ENCODE results near the gene AGBL4. TPM values are rescaled to one million over a fixed set of nuclear protein-coding genes. Genes with fewer than 3 reads are reported as not detected.

Gene AGBL4
- total and polyA plus RNA-seq, 2 of the 4 experiments (the other 2 are of a cell fraction) = not detected

- in situ Hi-C loops (cut with MboI; ENCODE audit: low sequenced_read_pairs) = no loop called here
- no peak overlapping the region for H2BK120ac ChIP-seq (ENCODE audit: low read depth, low read length)
- no peak overlapping the region for H2AFZ ChIP-seq (replicated peaks; ENCODE audit: low read length, poor library complexity)
These were observed 1105.7 kb downstream of the AGBL4 start for GRCh38 chr1:48917901-48918603.

More at GRCh38 chr1:48917901-48918603, 1105.7 kb downstream of the AGBL4 start:
- H4K91ac ChIP-seq (ENCODE audit: insufficient read depth, low read depth, low read length) = no peak overlapping the region
- H3K27ac ChIP-seq (ENCODE audit: insufficient read depth, low read length) = no peak overlapping the region
- H3K9me1 ChIP-seq (ENCODE audit: insufficient read depth, low read length) = no peaks in the 10 kb centered on the region
- H3K14ac ChIP-seq (replicated peaks; ENCODE audit: low read depth, low read length) = no peak overlapping the region
- no peaks in the 10 kb centered on the region for H4K20me1 ChIP-seq (ENCODE audit: insufficient read depth, low read length)
- H2BK5ac ChIP-seq (ENCODE audit: low read depth, low read length, poor library complexity, severe bottlenecking) = no peak overlapping the region
- H3K4me3 ChIP-seq (ENCODE audit: insufficient read depth, low read depth, low read length) = no peak overlapping the region
- ChIA-PET CTCF (no interaction called here), POLR2A (ENCODE audit: unreplicated experiment) (no interaction called here)
- H2AK9ac ChIP-seq (replicated peaks; ENCODE audit: low read depth, low read length, poor library complexity) = no peak overlapping the region
- intact Hi-C loops (cut with micrococcal nuclease) (no loop called here), dilution Hi-C loops (cut with HindIII; ENCODE audit: low sequenced_read_pairs, unreplicated experiment) (no loop called here)
- no peaks in the 10 kb centered on the region for H3K27me3 ChIP-seq (ENCODE audit: control insufficient read depth, insufficient read depth, low read length)
- no peaks in the 10 kb centered on the region for H3K4me1 ChIP-seq (ENCODE audit: control insufficient read depth, insufficient read depth, low read length)
- H3K4me2 ChIP-seq (ENCODE audit: low read depth, low read length) = no peak overlapping the region
- no peak overlapping the region for H3K4ac ChIP-seq (ENCODE audit: low read depth, low read length)
- ATAC-seq (ENCODE audit: low read depth) (no peak), DNase-seq (no peak)
- BruUV-seq (replicated peaks) = no TSS peak
- H2BK20ac ChIP-seq (ENCODE audit: low read depth, low read length) = no peak overlapping the region
- 35% methylated on average over 2 of the region's 8 CpGs; no CpG with 5 or more reads in 1 of the 2 experiments for WGBS, 2 experiments (ENCODE audit: extremely low coverage in 2 of 2, insufficient read length in 1 of 2)
- TF ChIP-seq RCOR1 (IDR thresholded peaks at IDR 0.05; ENCODE audit: insufficient replicate concordance, low read length) (no peak), BHLHE40 (IDR thresholded peaks at IDR 0.05; ENCODE audit: low read depth, low read length) (no peak), NFE2L2 (IDR thresholded peaks at IDR 0.05; ENCODE audit: low read depth, low read length) (no peak), RAD21 (IDR thresholded peaks at IDR 0.05; ENCODE audit: low read length) (no peak), MAFK (IDR thresholded peaks at IDR 0.05; ENCODE audit: low read depth, low read length) (no peak), FOS (IDR thresholded peaks at IDR 0.05; ENCODE audit: low read depth, low read length) (no peak), POLR2A (IDR thresholded peaks at IDR 0.05; ENCODE audit: low read depth, low read length) (no peak), MAZ (IDR thresholded peaks at IDR 0.05; ENCODE audit: borderline replicate concordance, low read depth, low read length) (no peak), CHD1 (IDR thresholded peaks at IDR 0.05; ENCODE audit: low read depth, low read length) (no peak), SMC3 (IDR thresholded peaks at IDR 0.05; ENCODE audit: low read depth, low read length) (no peak), MXI1 (IDR thresholded peaks at IDR 0.05; ENCODE audit: borderline replicate concordance, low read depth, low read length) (no peak), RFX5 (IDR thresholded peaks at IDR 0.05; ENCODE audit: low read depth, low read length) (no peak), USF2 (IDR thresholded peaks at IDR 0.05; ENCODE audit: low read depth, low read length) (no peak), CEBPB (IDR thresholded peaks at IDR 0.05; ENCODE audit: low read depth, low read length) (no peak)
- TF ChIP-seq, protein P1, sequence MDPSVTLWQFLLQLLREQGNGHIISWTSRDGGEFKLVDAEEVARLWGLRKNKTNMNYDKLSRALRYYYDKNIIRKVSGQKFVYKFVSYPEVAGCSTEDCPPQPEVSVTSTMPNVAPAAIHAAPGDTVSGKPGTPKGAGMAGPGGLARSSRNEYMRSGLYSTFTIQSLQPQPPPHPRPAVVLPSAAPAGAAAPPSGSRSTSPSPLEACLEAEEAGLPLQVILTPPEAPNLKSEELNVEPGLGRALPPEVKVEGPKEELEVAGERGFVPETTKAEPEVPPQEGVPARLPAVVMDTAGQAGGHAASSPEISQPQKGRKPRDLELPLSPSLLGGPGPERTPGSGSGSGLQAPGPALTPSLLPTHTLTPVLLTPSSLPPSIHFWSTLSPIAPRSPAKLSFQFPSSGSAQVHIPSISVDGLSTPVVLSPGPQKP (IDR thresholded peaks at IDR 0.05; ENCODE audit: borderline replicate concordance, low read depth, low read length) = no peak
- TF ChIP-seq, protein P2, sequence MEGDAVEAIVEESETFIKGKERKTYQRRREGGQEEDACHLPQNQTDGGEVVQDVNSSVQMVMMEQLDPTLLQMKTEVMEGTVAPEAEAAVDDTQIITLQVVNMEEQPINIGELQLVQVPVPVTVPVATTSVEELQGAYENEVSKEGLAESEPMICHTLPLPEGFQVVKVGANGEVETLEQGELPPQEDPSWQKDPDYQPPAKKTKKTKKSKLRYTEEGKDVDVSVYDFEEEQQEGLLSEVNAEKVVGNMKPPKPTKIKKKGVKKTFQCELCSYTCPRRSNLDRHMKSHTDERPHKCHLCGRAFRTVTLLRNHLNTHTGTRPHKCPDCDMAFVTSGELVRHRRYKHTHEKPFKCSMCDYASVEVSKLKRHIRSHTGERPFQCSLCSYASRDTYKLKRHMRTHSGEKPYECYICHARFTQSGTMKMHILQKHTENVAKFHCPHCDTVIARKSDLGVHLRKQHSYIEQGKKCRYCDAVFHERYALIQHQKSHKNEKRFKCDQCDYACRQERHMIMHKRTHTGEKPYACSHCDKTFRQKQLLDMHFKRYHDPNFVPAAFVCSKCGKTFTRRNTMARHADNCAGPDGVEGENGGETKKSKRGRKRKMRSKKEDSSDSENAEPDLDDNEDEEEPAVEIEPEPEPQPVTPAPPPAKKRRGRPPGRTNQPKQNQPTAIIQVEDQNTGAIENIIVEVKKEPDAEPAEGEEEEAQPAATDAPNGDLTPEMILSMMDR (conservative IDR thresholded peaks at IDR 0.05; ENCODE audit: low read depth, low read length) = no peak
- peaks cover 7% of the 10 kb centered on the region for H3K9me3 ChIP-seq (ENCODE audit: control insufficient read depth, insufficient read depth, low read length)
- H2AK5ac ChIP-seq (ENCODE audit: low read depth, low read length) = no peak overlapping the region
- no peak overlapping the region for H3K56ac ChIP-seq (ENCODE audit: extremely low read depth, insufficient read depth, low read length)
- H3K18ac ChIP-seq (ENCODE audit: low read depth, low read length) = no peak overlapping the region
- H3K36me3 ChIP-seq (ENCODE audit: control insufficient read depth, insufficient read depth, low read length) = no peaks in the 10 kb centered on the region
- H4K5ac ChIP-seq (ENCODE audit: low read depth, low read length) = no peak overlapping the region
- no peak overlapping the region for H2BK15ac ChIP-seq (ENCODE audit: low read depth, low read length)
- H3K79me1 ChIP-seq (ENCODE audit: low read depth in 1 of 2, low read length in 2 of 2) = no peaks in the 10 kb centered on the region
- no peak overlapping the region for H3K23ac ChIP-seq (ENCODE audit: low read depth, low read length)
- no peak overlapping the region for H4K8ac ChIP-seq (ENCODE audit: low read depth in 2 of 2, low read length in 2 of 2)
- H3K9ac ChIP-seq (ENCODE audit: low read depth, low read length) = no peak overlapping the region
